Fibroblast of skin of left quadriceps (primary cell): ENCODE measurements around the gene CALHM6.
A peak's percentile ranks its signal among the peaks of the same experiment; 100 is the strongest.

Experiments
- DNase-seq, 2 experiments: peaks; one replicate each; pipeline ENCODE4 v3.0.0-alpha.2; 2013; ENCODE audit warnings: low read depth in 2 of 2

The CALHM6 gene

GRCh38 chr6:116461331-116461931 lies at the start of gene CALHM6:
Gene CALHM6 (plus strand): TSS chr6:116461375. CDS start chr6:116461930, 555 bp downstream.
- no peak for DNase-seq

DNA sequence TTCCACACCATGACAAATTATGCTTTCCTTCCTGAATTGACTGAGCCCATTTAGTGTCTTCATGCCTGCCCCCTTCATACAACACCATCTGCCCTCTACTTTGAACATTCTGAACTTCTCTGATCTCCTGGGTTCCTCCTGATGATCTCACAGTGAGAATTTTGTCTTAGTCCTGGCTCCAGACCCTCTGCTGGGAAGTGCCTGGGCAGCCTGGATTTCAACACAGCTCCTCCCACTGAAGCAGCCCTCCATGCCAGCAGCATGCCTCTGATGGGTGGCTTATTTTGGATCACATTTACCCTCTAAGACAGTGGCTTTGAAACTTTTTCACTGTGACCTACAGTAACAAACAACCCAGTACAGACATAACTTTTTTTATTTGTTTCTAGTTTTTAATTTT lies 48.9 kb upstream of the CALHM6 start:
- no peak for DNase-seq

GRCh38 chr6:116413357-116413756 lies 47.8 kb upstream of the CALHM6 start:
- no peak for DNase-seq

- DNase-seq, result no peak
These were observed 43.5 kb upstream of the CALHM6 start for GRCh38 chr6:116417661-116418060.

DNA sequence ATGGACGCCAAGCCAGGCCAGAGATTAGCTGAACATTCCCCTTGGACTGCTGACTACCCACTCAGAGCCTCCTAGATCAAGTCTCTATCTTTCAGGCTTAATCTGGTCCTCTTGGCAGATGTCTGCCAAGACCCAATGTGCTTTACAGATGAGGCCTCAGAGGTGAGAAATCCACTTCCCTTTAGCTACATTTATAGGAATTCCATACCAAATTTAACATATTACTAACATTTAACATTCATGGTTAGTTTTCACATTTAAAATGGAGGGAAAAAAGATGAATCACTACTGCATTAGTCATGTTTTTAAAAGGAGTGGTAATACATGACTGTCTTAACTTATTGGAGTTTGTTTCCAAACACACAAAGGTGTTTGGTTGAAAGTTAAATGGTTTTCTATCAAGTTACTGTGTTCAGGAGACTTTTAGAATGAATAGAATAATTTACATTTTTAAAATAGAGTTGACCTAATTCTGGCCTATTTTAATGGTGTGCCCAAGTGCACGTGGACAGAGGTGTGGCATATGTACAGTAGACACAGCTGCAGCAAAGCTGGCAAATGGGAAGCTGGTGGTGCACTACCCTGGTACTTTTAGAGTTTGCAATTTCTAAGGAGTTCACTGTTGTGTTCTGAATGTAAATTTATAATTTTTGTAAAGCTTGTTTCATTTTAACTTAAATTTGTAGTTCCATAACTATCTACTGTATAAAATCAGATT lies 41.9 kb upstream of the CALHM6 start:
- DNase-seq, result no peak

DNA sequence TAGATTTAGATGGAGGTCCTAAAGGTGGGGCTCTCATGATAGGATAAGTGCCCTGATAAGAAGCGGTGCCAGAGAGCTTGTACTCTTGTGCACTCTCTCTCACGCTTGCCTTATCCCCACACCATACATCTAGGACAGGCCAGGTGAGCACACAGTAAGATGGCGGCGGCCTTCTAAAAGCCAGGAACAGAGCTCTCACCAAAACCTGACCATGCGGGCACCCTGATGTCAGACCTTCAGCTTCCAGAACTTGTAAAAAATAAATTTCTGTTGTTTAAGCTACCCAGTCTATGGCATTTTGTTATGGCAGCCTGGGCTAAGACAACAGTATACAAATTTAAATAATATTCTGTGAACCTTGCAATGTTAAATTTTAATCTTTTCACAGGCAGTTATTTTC lies 40.8 kb upstream of the CALHM6 start:
- no peak for DNase-seq

DNA sequence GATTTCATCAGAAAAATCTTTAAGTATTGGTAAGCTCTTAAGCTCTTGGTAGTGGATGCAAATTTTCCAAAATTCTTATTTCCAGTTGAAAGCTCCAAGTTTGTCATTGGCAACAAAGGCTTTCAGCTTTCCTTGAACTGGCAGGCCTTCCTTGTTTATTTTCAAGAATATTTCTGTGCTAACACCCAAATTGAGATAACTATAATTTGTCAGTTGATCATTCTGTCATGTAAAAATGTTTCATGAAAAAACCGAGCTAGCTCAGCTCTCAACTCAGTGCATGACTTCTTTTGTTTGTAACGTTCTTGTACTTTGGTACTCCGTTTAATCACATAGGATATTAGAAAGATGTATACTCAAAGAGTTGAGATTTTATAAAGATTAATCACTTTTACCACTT lies 38.9 kb upstream of the CALHM6 start:
- no peak for DNase-seq

DNA sequence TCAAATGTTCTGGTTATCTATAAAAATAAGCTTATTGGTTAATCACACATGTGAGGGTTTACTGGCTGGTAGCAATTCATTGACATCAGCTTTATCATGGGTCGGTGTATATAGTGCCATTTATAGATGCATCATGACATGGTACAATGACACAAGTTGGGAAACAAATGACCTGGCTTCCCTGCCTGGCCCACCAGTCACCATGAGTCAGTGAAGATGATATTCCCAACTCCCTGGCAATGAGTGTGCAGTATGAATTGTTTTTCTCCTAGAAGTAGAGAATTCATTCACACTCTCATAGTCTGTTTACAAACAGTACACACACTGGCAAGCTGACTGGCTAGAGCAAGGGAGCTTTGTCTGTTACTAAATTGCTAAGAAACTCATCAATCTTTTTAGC lies 37.2 kb upstream of the CALHM6 start:
- no peak for DNase-seq

- DNase-seq, result no peak
These were observed 34.6 kb upstream of the CALHM6 start for GRCh38 chr6:116426551-116426950.

DNA sequence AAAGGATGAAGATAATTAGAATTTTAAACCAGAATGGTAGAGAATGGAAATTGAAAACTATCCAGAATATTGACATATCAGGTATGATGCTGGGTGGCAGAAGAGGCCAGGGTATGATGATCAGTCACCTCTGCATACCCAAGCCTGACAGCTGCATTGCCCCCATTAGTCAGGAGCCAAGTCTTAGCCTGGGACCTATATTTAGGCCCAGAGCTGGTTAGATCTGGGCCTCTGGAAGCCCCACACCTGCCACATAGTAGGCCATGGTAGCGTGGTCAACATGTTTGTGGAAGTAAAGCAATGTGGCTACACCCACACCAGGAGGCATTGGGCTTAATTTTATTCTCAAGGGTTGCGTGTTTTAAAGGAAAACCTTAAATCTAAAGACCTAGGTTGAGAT lies 32.1 kb upstream of the CALHM6 start:
- DNase-seq, result no peak

GRCh38 chr6:116430860-116431259 lies 30.3 kb upstream of the CALHM6 start:
- DNase-seq, result no peak

DNA sequence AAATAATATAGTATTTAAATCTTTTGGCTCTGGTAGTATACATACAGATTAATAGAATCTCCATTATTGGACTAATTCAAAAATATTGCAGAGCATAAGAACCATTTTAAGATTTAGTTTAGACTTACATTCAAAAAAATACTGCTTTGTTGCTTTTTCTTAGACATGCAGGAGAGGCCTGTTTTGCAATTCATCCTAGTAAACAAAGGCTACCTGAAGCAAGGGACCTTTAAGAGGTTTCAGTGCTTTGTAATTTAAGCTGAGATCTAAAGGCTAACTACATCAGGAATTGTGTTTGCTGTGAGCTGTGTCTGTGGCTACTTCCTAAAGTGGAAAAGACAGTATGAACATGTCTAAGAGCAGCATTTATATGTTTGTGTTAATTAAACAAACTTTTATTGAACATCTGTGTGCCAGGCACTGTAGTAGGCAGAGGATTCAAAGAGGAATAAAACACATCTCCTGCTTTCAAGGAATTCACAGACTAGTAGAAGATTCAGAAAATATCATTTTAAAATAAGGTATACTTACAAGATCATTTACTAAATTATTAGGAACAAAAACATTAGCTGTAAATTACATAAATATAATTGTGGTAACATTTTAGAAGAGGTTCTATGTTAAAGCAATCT lies 29.1 kb upstream of the CALHM6 start:
- no peak for DNase-seq

- DNase-seq, result no peak
These were observed 27.9 kb upstream of the CALHM6 start for GRCh38 chr6:116433206-116433712.

DNA sequence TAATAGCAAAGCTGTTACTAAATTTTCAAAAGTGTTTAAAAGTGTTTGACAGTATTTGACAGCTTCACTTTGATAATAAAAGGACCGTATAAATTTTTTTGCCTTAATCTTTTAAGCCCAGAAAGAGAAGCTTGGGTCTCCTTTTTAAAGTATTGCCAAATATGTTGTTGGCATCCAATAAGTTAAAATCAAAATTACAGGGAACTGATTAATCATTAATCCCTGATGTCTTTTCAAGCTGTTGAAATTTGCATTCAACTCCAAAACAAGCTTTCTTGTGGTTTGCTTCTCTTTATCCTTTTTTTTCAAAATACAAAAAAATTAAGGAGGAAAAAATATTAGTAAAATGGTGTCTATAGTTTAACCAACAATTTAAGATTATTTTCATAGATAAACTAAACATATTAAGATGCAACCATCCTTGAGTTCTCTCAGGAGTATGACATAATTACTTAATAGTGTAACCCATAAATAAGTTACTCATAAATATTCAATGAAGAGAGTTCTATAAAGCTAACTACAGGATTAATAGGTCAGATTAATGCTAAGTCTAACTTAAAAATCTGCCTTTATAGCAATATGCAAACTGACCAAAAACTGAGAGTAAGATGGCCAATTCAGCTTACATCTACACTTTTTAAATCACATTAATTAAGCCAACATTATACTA lies 27.0 kb upstream of the CALHM6 start:
- no peak for DNase-seq

- DNase-seq, result no peak
These were observed 24.6 kb upstream of the CALHM6 start for GRCh38 chr6:116436586-116436985.

DNA sequence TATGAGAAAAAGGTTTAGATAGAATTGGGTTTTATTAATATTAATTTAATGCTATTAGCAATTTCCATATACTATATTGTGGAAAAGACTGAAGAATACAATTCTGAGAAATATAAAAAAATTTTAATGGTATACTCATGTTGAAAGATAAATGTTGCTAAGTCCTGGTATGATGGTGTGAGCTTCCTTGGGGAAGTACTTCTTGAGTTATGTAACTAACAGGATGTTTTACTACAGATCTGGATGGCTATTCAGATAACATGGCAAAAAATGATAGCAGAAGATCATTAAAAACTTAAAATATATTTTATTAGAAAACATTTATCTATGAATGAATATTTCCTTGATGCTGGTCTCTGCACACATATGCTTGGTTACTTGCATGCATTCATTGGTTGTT lies 23.5 kb upstream of the CALHM6 start:
- DNase-seq, result no peak

- DNase-seq, result no peak
These were observed 22.4 kb upstream of the CALHM6 start for GRCh38 chr6:116438590-116439448.

DNA sequence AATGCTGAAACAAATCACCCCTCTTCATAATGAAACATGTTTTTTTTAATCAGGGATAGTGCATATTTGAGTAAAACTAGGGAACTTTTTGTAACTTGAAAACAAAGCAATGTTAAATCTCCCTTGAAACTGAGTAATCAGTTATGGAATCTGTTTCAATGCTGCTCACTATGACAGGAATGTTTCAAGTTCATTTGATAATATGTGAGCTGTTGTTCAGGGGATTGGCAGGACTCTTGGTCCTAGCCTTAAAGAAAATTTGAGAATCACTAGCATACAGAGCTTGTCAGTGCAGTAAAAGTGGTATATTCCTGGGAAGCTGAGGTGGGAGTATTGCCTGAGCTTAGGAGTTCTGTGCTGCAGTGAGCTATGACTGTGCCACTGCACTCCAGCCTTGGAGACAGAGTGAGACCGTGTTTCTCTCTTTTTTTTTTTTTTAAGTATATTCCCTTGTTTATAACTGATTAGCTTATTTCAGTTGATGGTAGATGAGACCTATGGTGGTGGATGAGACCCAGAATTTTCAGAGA lies 21.6 kb upstream of the CALHM6 start:
- DNase-seq, result peak; percentile 33 to 35

DNA sequence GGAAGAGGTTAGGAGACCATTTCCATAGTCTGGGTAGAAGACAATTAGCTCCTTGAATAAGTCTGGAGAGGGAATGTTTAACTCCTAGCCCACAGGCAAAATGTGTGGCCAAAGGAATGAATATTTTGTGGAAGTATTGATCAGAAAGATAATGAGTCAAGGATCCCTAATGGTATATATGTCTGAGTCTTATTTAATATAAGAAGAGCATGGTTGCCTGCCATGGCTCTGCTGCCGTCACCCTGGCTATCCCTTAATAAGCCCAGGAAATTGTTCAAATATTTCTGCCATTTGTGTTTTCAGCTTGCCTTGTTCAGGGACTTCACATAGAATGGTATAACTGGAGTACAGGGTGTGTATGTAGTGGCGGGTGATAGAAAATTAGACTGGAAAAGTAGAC lies 18.1 kb upstream of the CALHM6 start:
- DNase-seq, result no peak

- DNase-seq, result peak in 1 of 2 experiments; percentile 30
These were observed 17.1 kb upstream of the CALHM6 start for GRCh38 chr6:116444092-116444491.

DNA sequence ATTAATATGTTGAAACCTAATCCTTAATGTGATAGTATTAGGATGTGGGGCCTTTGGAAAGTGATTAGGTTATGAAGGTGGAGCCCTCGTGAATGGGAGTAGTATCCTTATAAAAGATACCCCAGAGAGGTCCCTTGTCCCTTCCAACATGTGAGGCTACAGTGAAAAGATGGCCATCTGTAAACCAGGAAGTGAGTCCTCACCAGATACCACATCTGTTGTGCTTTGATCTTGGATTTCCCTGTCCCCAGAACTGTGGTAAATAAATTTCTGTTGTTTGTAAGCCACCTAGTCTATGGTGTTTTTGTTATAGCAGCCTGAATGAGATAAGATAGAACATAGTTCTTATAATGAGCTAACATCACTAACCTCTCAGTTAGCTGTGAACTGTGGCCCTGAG lies 16.6 kb upstream of the CALHM6 start:
- DNase-seq, result no peak
